Loucy (cell line): ENCODE data around the gene CCDC91.

Experiments
- CTCF ChIP-seq: fragments of 200-600 bp; sonication (generic); conservative IDR thresholded peaks from 2 replicates; pipeline ENCODE4 v1.5.1; 2014; ENCODE audit warnings: mild to moderate bottlenecking, antibody characterized with exemption, low read length
- EZH2phosphoT487 ChIP-seq: fragments of 200-600 bp; IDR thresholded peaks from 2 replicates; pipeline ENCODE4 v1.6.1; 2018; ENCODE audit warnings: antibody characterized with exemption, mild to moderate bottlenecking, moderate library complexity, borderline replicate concordance

GRCh38 chr12:28442101-28442500, 251.8 kb downstream of the CCDC91 start:
- TF ChIP-seq CTCF (no peak), EZH2phosphoT487 (no peak)
